Melanocyte of skin (primary cell): ENCODE data around the gene LRRIQ3. TPM values are rescaled to one million over a fixed set of nuclear protein-coding genes. Genes with fewer than 3 reads are reported as not detected.

ENCODE experiments used
- total RNA-seq, 2 donors: library from RNA; depleted of rRNA; stranded (reverse); fragments of >200 nt; gene quantifications; 2 replicates each; pipeline ENCODE4 v1.2.3, GENCODE V29; 2012

LRRIQ3 gene, protein sequence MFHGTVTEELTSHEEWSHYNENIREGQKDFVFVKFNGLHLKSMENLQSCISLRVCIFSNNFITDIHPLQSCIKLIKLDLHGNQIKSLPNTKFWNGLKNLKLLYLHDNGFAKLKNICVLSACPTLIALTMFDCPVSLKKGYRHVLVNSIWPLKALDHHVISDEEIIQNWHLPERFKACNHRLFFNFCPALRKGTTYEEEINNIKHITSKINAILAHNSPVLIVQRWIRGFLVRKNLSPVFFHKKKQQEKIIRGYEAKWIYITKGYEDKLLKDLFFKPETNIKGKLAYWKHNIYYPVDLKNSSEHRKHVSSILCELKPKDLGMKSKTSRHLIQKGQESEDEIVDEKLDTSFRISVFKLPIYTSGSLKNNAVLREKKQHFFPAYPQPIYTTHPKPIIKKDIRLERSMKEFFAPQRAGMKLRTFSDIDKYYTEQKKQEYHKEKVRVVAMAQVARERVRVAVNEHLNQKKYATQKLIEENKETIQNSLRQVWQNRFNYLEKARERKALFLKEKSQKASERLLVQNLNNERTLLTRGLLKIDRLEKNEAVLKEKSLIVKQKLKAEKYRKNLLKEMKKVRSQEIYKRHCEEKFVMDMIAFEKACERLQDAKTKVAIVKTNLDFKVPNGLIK
- 1 to 10 TPM; 1.7 to 3.0 TPM for total RNA-seq

DNA sequence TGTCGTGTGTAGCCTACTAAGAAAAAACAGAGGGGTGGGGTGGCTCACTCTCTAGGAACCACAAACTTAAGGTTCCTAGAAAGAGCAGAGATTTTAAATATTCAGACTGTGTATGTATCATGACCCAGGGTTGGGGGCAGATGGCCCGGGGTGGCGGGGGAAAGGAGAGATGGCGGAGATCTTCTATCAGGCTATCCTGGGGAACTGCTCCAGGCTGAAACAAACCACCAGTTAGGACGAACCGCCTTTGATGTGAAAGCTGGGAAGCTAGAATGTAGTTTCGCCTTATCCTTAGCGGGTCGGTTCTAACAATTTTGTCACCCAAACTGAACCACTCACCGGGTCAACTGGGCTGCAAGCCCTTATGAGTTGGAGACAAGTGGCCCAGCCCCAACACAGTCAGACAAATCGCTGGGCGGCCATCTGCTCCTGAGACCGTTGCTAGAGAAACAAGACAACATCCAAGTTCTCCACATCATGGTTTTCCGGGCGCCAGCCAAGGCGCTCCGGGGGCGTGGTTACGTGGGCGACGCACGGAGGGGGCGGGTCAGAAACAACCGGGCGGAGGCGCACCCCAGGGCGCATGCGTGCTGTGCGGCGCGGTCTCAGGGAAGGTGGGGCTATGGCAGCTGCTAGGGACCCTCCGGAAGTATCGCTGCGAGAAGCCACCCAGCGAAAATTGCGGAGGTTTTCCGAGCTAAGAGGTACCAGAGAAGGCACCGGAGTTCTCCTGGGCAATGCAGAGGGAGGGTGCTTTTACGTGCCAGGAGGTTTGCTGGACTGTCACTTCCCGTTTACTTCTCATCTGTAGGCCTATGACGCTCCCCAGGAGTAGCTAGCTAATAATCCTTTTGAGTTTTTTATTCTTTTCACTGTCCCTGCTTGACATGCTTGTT is at the start of gene LRRIQ3, which contains the start of gene FPGT:
Gene LRRIQ3 (minus strand): TSS at position 520 of the 896 bp plus-strand sequence. CDS start 14,492 bp downstream, outside the sequence.
Gene FPGT (plus strand): TSS at position 586 of the 896 bp plus-strand sequence. CDS start 37 bp downstream, at position 623.

DNA sequence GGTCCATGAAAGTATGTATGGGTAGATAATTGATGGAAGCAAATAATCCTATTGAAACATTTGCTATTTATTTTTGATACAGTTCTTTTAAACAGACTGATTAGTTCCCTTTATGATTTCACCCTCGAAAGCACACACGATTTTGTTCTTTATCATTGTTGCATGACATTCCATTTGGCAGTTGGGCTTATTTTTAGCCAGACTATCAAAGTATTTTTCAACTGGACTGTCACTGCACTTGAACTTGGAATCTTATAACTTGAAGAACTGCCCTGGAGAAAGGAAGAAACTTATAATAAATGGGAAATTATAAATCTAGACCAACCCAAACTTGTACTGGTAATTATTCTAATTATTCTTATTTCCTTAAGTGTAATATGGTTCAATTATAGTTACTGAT is 37.2 kb upstream of the LRRIQ3 start, which contains the start of gene TNNI3K:
Gene TNNI3K (plus strand): TSS at position 235 of the 400 bp plus-strand sequence. CDS start 65 bp downstream, at position 300.

Other genes starting within 250 kb of the LRRIQ3 start
- 10 to 100 TPM; 17.6 to 21.6 TPM for gene FPGT, start 66 bp upstream of the LRRIQ3 start, total RNA-seq
- gene TNNI3K, start 37.2 kb upstream of the LRRIQ3 start, total RNA-seq: under 1 TPM in 1 of 2 donors, not detected in 1; under 0.01 TPM